Panc1 (cell line): ENCODE measurements around the gene NET1. TPM values are rescaled to one million over a fixed set of nuclear protein-coding genes. Genes with fewer than 3 reads are reported as not detected.

ENCODE experiments used
- ATAC-seq: fragments of 200-7000 bp; cut with Tn5 transposase; 2 replicates; pipeline ENCODE4 v1.9.1; 2020; ENCODE audit warnings: mild to moderate bottlenecking, moderate library complexity
- BruUV-seq: library from RNA; stranded (reverse); fragments of 400-500 nt; replicated peaks from 2 replicates; lab custom pipeline; 2021; lab: Mats Ljungman, UMichigan
- CTCF ChIA-PET: fragments of 300-600 bp; sonication (Branson Sonifier 250); formaldehyde crosslinking; loops from one replicate; lab custom pipeline; 2022; ENCODE audit warnings: antibody characterized with exemption; lab: Charles Lee
- POLR2A ChIA-PET: fragments of 300-600 bp; sonication (Branson Sonifier 250); formaldehyde crosslinking; loops from one replicate; lab custom pipeline; 2022; ENCODE audit warnings: antibody characterized with exemption; lab: Charles Lee
- DNase-seq: peaks from one replicate; pipeline ENCODE4 v3.0.0-alpha.2; 2010; ENCODE audit warnings: low read depth, low spot score
- H3K27ac ChIP-seq: 2 replicates; pipeline ENCODE4 v1.5.1; 2011; ENCODE audit warnings: mild to moderate bottlenecking, low read length, inconsistent platforms
- H3K27me3 ChIP-seq: fragments of 200-500 bp; sonication (Bioruptor generic); 2 replicates; pipeline ENCODE4 v1.6.0; 2014; ENCODE audit warnings: low read length, inconsistent platforms; ENCODE audit not compliant: control insufficient read depth, insufficient read depth
- H3K36me3 ChIP-seq: fragments of 200-500 bp; sonication (Bioruptor generic); 2 replicates; pipeline ENCODE4 v1.5.1; 2014; ENCODE audit warnings: inconsistent platforms, mild to moderate bottlenecking, low read length, moderate library complexity; ENCODE audit not compliant: control insufficient read depth, insufficient read depth
- H3K4me1 ChIP-seq: 2 replicates; pipeline ENCODE4 v1.5.1; 2011; ENCODE audit warnings: inconsistent platforms, mild to moderate bottlenecking, low read length, moderate library complexity; ENCODE audit not compliant: control insufficient read depth, insufficient read depth
- H3K4me3 ChIP-seq, 2 experiments: 2 replicates each; pipeline ENCODE4 v1.5.1; 2011 to 2012; ENCODE audit warnings: low read depth in 2 of 2, low read length in 2 of 2, mild to moderate bottlenecking in 2 of 2, inconsistent platforms in 1 of 2, moderate library complexity in 1 of 2
- H3K9me3 ChIP-seq: fragments of 200-500 bp; sonication (Bioruptor generic); 2 replicates; pipeline ENCODE4 v1.5.1; 2014; ENCODE audit warnings: low read depth, mild to moderate bottlenecking, inconsistent platforms, low read length, moderate library complexity; ENCODE audit not compliant: control insufficient read depth, insufficient read depth
- POLR2AphosphoS5 ChIP-seq: IDR thresholded peaks from 2 replicates; pipeline ENCODE4 v1.6.1; 2012; ENCODE audit warnings: mild to moderate bottlenecking, low read depth, low read length, moderate library complexity
- SIN3A ChIP-seq: IDR thresholded peaks from 2 replicates; pipeline ENCODE4 v1.6.1; 2012; ENCODE audit warnings: low read depth, mild to moderate bottlenecking, low read length, moderate library complexity, borderline replicate concordance; ENCODE audit not compliant: insufficient read depth
- TCF7L2 ChIP-seq: IDR thresholded peaks from 2 replicates; pipeline ENCODE4 v1.6.1; 2011; ENCODE audit warnings: mild to moderate bottlenecking, low read depth, low read length, inconsistent platforms
- in situ Hi-C: cut with HindIII; loops from 2 replicates; pipeline ENCODE4 v1.10.0; 2016; ENCODE audit warnings: low sequenced_read_pairs, low pct_unique_long_range_greater_than_20kb
- intact Hi-C: fragments of 100-400 bp; cut with micrococcal nuclease; formaldehyde crosslinking; loops from one replicate; pipeline ENCODE4 v1.10.0; 2022; ENCODE audit not compliant: unreplicated experiment
- total RNA-seq: library from RNA; stranded (reverse); gene quantifications from one replicate; pipeline ENCODE4 v1.2.1, GENCODE V29; 2021; ENCODE audit not compliant: unreplicated experiment
- TF ChIP-seq, protein P1 (sequence below), 2 experiments: IDR thresholded peaks; 2 replicates each; pipeline ENCODE4 v1.6.1; 2011 to 2012; ENCODE audit warnings: low read depth in 2 of 2, control low read depth in 1 of 2, low read length in 1 of 2, mild to moderate bottlenecking in 1 of 2, moderate library complexity in 1 of 2; ENCODE audit not compliant: insufficient read depth in 1 of 2
- TF ChIP-seq, protein P2 (sequence below): fragments of 450-650 bp; IDR thresholded peaks from 2 replicates; pipeline ENCODE4 v1.5.1; 2017; ENCODE audit warnings: mild to moderate bottlenecking

The NET1 gene
- total RNA-seq, 1 experiment from 2014 or later = 28.6 TPM

DNA sequence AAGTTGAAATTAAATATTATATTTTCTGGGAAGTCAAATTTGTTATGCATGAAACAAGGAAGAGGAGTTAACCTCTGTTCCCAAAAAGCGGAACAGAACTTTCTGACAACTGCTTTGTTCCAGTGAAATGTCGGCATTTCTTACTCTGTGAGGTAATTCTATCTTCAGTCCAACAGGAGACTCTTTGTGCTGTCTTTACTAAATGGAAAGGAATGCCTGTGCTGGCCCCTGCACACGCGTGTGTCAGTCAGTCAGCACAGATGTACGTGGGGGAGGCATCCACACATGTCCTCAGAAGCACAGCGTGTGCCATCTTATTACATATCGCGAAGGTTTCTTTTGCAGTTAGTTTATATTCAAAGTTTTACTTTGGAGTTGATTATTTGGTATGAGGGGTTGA, 37.5 kb downstream of the NET1 start:
- ChIA-PET CTCF (no interaction called here), POLR2A (no interaction called here)
- no TSS peak for BruUV-seq
- Histone ChIP-seq H3K27ac (no peak overlapping the region), H3K4me3 (peak overlapping the region in 1 of 2 experiments; percentile 29; a peak in 2 of 4 replicates), H3K4me1 (peaks cover 13% of the 10 kb centered on the region), H3K27me3 (no peaks in the 10 kb centered on the region), H3K9me3 (no peaks in the 10 kb centered on the region), H3K36me3 (peaks cover 9% of the 10 kb centered on the region)
- no peak for TF ChIP-seq TCF7L2
- TF ChIP-seq SIN3A = no peak
- no peak for TF ChIP-seq POLR2AphosphoS5
- TF ChIP-seq, protein P1, sequence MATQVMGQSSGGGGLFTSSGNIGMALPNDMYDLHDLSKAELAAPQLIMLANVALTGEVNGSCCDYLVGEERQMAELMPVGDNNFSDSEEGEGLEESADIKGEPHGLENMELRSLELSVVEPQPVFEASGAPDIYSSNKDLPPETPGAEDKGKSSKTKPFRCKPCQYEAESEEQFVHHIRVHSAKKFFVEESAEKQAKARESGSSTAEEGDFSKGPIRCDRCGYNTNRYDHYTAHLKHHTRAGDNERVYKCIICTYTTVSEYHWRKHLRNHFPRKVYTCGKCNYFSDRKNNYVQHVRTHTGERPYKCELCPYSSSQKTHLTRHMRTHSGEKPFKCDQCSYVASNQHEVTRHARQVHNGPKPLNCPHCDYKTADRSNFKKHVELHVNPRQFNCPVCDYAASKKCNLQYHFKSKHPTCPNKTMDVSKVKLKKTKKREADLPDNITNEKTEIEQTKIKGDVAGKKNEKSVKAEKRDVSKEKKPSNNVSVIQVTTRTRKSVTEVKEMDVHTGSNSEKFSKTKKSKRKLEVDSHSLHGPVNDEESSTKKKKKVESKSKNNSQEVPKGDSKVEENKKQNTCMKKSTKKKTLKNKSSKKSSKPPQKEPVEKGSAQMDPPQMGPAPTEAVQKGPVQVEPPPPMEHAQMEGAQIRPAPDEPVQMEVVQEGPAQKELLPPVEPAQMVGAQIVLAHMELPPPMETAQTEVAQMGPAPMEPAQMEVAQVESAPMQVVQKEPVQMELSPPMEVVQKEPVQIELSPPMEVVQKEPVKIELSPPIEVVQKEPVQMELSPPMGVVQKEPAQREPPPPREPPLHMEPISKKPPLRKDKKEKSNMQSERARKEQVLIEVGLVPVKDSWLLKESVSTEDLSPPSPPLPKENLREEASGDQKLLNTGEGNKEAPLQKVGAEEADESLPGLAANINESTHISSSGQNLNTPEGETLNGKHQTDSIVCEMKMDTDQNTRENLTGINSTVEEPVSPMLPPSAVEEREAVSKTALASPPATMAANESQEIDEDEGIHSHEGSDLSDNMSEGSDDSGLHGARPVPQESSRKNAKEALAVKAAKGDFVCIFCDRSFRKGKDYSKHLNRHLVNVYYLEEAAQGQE (IDR thresholded peaks at IDR 0.05; ENCODE audit: insufficient read depth in 1 of 2, low read depth in 2 of 2, low read length in 1 of 2) = no peak
- TF ChIP-seq, protein P2, sequence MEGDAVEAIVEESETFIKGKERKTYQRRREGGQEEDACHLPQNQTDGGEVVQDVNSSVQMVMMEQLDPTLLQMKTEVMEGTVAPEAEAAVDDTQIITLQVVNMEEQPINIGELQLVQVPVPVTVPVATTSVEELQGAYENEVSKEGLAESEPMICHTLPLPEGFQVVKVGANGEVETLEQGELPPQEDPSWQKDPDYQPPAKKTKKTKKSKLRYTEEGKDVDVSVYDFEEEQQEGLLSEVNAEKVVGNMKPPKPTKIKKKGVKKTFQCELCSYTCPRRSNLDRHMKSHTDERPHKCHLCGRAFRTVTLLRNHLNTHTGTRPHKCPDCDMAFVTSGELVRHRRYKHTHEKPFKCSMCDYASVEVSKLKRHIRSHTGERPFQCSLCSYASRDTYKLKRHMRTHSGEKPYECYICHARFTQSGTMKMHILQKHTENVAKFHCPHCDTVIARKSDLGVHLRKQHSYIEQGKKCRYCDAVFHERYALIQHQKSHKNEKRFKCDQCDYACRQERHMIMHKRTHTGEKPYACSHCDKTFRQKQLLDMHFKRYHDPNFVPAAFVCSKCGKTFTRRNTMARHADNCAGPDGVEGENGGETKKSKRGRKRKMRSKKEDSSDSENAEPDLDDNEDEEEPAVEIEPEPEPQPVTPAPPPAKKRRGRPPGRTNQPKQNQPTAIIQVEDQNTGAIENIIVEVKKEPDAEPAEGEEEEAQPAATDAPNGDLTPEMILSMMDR = no peak
- intact Hi-C loops (no loop called here), in situ Hi-C loops (no loop called here)
- no peak for DNase-seq
- ATAC-seq = no peak

DNA sequence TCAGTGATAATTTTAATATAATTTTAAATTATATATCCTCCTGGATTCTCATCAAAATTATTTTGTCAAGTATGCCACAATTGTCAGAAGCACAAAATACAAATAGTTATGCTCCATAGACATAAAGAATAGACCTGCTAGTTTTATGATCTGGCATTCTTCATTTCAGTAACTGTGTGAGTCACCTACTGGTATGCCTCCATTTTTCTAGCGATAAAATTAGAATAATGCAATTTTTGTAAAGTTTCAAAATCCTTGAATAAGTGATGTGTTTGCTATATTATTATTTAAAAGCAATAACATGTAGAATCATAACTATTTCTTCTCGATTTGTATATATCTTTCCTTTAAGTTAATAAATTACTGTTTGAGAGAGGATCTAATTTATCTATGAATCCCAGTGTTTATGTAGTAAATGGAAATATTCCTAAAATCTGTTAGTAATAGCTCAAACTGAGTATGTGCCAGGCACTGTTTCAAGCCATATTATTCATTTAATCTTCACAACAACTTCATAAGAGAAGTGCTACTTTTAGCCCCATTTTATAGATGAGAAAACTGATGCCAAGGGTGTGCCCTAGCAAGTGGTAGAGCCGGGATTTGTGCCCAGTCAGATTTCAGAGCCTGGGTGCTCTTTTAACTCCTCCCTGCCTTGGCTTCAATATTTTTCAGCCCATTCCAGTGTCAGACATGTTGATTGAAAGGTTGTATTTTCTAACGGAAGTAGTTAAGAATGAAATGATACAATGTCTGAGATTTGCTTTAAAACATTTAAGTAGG, 38.4 kb downstream of the NET1 start:
- no peak overlapping the region for H3K27ac ChIP-seq
- H3K4me3 ChIP-seq = no peak overlapping the region
- ChIA-PET CTCF (no interaction called here), POLR2A (no interaction called here)
- H3K36me3 ChIP-seq = peaks cover 17% of the 10 kb centered on the region
- H3K9me3 ChIP-seq = no peaks in the 10 kb centered on the region
- no TSS peak for BruUV-seq
- in situ Hi-C loops = no loop called here
- DNase-seq (no peak), ATAC-seq (no peak)
- TF ChIP-seq TCF7L2 (no peak), SIN3A (no peak), POLR2AphosphoS5 (no peak)
- TF ChIP-seq, protein P1 (IDR thresholded peaks at IDR 0.05; ENCODE audit: insufficient read depth in 1 of 2, low read depth in 2 of 2, low read length in 1 of 2) = no peak
- TF ChIP-seq, protein P2 = no peak
- intact Hi-C loops = no loop called here
- peaks cover 9% of the 10 kb centered on the region for H3K4me1 ChIP-seq
- no peaks in the 10 kb centered on the region for H3K27me3 ChIP-seq
